ENCODE measurements around the gene TRIM41.
"Not testable (repeated sequence)": the region's sequence is repeated elsewhere in the genome, so short reads cannot be mapped to it uniquely, and the experiment has no call there.

TRIM41 gene

DNA sequence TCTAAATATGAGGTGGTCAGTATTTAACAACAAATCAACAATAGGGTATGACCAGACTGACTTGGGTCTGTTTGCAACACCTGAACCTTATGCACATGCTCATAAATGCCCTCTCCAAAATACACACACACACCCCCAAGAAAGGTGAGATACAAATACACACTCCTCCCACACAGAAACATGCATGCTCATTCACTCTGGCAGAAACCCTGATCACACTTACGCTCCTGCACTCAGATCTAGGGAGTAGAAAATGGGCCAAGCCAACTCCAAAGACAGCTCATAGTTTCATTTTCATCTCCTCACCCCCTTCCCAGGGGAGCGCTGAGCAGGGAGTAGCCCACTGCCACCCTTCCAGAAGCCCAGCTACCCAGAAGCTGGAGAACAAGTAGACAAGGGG lies 29.4 kb upstream of the TRIM41 start:
- no peak for DNase-seq

DNA sequence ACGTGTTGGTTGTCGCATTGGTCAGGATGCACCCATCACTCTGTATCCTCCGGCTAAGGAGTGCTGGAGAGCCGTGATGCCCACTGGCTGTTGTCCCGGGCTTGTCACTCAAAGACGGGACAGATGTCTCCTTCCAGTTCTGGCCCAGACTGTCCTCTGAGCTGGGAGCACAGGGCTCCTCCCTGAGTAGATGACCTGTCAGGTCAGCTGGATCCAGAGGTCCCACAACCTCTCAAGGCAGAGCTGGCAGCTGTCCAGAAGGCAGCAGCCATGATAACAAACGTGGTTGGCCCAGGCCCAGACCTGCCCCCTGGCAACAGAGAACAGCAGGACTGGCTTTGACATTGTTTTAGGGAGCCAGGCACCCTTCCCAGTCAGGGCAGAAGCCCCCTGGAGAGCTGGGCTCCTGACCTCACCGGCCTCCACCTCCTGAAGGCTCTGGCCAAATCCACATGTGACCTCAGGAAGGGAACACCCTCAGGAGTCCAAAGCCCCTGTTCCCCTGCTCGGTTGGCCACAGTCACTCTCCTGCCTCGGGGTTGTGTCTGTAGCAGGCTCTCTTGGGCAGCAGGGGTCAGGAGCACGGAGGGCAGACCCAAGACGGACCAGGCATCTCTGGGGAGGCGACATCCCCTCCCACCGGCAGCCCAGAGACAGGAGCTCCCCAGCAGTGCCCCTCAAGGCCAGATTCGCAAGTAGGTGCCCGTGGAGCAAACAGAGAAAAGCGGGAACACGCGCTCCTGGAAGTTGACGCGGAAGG lies 28.4 kb upstream of the TRIM41 start:
- DNase-seq: no peak

DNA sequence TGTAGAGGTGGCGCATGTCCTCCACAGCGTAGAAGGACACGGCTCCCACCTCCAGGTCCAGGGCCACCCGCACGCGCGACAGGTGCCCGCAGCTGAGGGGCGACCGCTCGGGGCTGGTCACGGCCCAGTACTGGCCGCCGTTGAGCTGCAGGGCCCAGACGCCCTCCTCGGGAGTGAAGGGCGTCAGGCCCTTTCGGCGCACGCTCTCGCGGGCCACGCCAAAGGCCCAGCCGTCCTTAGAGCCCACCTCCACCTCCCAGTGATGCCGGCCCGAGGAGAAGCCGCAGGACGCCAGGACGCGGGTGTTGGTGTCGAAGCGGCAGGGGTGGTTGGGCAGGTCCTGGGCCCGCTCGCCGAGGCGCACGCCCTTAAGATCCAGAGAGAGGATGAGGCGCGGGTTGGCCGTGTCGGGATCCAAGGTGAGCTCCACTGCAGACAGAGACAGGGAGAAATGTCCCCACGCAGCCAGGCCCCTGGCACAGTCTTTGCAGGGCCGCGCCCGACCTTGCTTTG lies 27.8 kb upstream of the TRIM41 start:
- no peak for DNase-seq

DNA sequence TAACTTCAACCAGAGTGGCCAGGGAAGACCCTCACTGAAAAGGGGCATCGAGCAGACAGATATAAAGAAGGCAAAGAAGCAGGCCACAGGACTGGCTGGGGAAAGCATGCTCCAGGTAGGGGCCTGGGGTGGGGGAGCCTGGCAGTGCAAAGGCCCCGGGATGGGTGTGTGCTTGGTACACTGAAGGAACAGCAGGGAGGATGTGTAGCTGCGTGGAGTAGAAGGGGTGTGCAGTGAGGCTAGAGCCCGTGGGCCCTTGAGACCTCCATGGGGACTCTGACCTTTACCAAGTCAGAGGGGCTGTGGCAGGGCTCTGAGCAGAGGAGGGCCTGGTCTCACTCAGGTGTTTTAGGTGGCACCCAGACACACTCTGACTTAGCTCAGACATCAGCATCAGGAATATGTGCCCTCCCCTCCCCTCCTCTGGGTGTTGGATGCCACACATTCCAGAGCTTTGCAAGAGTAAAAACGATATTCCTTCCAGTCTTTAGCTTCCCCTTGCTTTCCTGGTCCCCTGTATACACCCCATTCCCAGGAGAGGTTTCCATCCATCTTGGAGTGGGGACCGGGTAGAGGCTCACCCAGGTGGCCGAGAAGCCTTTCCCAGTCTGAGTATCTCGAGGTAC lies 25.6 kb upstream of the TRIM41 start:
- DNase-seq: no peak

DNA sequence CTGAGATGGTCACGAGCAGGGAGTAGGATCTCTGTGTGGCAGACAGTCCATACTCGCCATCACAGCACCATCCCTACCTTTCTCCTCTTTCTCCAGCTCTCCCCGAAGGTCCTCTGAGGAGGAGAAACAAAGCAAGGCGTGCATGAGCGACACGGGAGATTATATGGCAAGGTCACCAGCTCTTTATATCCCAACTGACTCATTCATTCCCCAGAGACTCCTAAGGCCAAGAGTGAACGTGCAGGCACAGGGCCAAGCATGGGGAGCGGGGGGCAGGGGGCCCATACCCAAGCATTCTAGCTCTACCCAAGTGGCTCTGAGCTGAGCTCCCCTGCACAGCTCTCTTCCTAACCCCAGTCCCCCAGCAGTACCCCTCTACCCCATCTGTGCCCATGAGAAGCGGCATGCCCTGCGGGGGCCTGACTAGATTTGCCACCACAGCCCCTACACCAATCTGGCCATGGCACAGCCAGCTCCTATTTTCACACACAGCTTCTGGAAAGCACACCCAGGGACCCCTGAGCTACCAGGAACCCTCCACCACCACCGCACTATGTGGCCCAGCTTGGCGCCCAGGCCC lies 24.9 kb upstream of the TRIM41 start:
- DNase-seq: no peak

DNA sequence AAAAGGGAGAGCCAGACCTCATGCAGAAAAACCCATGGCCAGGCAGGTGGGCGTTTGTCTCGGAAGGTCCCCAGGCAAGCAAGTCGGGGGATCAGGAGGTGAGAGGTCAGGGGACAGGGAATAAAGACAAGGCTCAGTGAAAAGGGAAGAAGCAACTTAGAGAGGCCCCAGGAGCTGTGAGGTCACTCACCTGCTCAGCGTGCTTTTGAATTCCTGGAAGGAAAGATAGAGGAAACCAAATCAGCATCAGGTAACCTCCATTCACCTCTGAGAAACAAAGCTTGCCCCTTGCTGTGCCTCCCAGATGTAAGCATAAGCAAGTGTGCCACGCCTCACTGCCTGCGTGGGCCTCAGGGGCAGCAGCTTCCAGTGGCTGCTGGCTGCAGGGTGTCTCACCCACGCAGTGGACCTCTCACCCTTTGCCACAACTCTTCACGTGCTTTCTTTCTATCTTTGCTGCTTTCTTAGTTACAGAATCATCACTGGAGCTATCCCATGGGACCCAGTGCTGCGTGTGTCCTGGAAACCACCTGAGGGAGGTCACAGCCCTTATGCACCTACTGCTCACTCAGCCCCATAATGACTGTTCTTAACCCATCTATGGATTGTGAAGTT lies 24.1 kb upstream of the TRIM41 start:
- no peak for DNase-seq

DNA sequence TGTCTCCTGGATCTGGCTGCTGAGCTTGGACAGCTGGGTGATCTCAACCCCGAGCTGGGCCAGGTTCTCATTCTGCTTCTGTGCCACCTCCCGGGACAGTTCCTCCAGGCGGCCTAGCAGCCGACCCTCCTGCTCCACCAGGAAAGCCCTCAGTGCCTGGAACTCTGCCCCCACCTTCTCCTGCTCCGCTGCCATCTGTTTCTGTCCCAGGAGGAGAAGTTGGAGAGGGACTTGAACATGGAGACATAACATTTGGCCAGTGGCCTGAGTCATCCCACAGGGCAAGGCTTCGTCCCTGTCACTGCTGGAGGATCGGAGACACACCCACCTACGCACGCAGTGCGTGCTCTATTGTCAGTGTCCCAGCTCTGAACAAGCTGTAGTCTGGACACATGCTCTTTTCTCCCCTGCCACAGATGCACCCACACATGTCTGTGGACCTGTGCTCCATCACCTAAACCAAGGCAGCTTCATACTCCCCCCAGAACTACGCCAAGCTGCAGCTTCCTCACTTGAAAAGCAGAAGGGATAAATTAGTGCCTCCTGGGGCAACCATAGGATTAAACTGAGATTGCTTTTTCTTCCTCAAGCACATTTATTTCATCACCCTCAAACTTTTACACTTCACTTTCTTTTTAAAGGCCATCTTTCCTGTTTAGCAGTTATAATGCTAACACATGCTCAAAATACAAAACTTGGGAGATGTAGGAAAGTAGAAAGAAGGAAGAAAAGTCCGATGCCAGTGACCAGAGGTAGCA lies 23.0 kb upstream of the TRIM41 start:
- no peak for DNase-seq

DNA sequence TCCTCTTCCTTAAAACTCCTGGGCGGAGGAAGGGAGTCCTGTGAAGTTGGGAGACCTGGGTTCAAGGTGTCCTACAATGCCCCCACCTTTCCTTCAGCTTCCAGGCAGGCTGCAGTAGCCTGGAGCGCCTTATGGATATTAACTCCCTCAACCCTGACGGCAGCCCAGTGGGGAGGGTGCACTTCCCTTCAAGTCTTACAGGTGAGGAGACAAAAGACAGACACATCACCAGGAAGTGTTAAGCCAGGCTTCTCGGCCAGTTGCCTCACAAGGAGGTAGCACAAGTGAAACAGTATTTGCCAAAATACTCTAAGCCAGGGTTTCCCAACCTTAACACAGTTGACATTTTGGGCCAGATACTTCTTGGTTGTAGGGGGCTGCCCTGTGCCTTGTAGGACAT lies 22.3 kb upstream of the TRIM41 start:
- DNase-seq: no peak

DNA sequence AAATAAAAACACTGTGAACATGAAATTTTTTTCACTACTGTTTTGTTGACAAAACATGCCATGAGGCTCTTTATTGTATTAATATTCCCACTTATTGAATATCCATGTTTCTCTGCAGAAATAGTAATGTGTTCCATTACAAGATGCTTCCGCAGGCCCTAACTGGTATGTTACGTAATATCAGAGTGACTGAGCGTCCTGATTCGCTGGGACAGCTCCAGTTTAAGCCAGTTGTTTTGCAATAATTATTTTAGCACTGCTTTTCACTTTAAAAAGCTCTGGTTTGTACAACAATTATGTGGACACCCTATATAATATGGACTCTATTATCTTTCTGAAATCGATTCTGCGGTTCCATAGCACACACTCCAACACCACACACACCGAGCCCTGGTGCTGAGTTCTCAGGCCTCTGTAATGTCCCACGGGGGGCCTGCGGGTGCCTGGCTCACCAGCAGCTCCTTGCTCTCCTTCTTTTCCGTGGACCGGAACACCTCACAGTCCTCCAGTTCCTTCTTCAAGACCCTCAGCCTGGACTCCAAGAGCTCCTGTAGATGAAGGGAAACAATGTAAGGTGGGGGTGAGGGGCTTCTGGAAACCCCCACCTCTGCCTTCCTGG lies 19.9 kb upstream of the TRIM41 start:
- no peak for DNase-seq

DNA sequence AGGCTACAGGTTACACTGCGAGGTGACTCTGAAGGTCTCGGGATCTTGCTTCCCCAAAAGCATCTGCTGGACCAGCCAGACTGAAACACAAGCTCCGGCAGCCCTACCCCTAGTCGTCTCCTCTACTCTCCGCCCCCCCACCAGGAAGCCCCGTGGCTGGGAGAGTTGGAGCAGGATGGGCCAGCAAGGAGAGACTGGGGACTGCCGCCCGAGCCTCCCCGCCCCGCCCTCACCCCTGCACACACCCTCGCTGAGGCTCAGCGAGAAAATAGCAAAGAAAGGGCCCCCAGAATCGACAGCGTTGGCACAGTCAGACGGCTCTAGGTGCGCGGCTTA lies 19.3 kb upstream of the TRIM41 start:
- DNase-seq: no peak

DNA sequence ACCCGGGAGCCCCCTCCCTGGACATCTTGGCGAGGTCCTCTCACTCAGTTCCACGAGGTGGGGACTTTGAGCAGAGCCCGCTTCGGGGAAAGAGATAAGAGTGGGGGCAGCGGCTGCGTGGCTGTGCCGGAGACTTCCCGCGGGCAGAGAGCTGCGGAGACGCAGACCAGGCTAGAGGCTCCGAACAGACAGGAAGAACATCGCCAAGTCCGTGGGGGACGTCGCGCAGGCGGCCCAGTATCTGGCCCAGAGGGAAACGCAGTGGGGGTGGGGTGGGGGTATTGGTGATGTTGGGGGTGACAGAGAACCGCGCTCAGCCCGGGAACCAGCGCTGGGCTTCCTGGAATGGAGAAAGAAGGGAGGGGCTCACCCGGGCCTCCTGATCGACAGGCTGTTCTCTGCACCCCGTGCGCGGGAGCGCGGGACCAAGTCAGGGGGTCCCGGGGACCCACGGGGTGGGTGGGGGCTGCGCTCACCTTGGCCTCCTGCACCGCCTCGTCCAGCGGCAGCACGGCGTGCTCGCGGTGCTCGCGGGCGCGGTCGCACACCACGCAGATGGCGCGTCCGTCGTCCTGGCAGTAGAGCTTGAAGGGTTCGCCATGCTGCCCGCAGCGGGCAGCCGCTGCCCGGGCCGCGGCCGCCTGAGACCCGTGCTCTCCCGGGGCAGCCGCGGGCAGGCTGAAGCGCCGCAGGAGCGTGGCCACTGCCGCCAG lies 18.8 kb upstream of the TRIM41 start:
- no peak for DNase-seq

DNA sequence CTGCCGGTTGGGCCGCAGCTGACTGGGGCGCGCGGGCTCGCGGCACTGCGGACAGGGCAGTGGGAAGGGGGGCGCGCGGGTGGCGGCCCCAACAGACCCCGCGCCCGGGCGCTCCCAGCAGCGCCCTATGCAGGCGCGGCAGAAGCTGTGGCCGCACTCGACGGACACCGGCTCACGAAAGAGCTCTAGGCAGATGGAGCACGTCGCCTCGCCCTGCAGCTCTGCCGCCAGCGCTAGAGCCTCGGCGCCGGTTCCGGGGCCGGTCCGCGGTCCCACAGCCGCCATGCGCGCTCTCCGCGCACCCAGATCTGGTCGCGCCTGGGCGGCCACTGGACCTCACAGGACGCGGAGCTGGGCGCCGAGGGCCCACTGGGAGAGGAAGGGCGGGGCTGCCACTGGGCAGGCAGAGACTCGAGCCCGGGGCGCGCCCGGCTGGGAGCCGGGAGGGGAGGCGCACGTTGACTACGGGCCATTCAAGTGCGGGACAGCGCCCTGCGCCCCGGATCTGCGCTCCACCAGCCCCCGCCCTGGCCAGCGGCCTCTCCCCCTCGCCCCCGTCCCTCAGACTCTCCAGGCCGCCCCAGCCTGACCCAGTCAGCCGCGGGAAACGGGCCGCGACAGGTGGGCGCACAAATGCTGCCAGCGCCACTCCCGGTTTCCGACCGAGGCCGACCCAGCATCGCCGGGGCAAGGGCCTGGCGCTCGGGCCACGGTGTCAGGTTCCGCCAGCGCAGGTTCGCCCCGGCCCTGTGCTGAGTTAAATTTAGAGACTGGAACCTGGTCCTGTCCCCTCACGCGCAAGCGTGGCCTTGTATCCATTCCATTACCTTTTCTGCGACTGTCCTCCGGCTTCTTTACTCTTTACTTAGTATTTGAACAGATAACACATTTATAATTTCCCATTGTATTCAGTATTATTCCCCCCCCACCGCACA lies 18.0 kb upstream of the TRIM41 start, which contains the start of gene TRIM7:
TRIM7 (minus strand) TSS at position 371 of the 935 bp plus-strand sequence; CDS start at position 285, 86 bp downstream.
- DNase-seq: no peak

DNA sequence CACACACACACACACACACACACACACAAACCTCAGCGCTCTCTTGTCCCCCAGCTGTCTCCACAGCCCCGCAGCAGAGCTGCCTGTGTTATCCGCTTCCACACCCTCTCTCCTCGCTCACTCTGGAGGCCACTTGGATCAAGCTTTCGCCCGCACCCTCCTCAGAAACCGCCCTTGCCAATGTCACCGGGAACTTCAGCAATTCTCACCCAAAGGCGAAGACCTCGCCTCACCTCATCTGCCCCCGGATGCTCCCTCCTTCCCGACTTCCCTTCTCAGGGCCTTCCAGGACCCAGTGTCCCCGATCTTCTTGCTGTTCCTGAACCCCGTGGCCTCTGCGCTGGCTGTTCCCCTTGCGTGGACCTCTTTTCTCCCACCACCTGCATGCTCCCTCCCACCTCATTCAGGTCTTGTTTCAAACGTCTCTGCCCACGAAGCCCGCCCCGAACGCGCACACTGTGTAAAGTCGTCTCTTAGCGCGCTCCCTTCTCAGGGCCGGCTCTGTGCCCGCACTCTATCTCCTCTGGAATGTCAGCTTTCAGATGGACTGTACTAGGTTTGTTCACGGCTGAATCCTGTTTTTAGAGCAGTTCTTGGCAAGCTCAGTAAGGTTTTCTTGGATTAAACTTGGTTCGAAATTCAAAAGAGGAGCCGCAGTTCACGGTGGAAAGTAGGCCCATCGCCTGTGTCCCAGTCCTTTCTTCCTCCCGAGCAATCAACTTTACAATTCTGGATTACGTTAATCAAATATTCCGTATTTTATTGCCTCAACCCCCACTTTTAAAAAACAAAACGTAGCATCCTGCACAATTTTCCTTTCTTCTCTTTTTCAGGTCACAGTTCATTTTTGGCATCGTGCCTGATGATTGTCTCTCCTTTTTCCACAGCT lies 17.1 kb upstream of the TRIM41 start:
- DNase-seq: no peak

DNA sequence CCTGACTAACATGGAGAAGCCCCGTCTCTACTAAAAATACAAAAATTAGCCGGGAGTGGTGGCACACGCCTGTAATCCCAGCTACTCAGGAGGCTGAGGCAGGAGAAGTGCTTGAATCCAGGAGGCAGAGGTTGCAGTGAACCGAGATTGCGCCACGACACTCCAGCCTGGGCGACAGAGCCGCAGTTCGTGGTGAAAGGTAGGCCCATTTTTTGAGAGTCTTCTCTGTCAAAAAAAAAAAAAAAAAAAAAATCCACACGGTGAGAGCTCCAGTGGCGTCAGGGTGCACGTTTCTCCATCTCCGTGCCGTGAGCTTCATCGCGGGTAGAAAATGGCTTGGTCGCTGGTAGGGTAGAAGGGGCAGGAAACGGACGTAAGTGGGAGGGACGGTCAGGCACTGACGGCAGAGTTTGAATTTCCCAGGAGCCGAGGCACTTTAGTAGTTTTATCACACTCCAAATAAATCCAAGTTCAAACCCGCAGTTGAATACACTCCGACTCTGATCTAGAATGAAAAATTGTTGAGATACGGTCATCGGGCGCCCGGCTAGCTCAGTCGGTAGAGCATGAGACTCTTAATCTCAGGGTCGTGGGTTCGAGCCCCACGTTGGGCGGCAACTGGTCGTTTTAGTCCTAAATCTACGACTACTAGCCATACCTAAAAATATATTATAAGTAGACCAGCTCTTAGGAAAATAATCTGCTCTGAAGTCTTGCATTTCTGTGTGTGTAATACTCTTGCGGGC lies 15.7 kb upstream of the TRIM41 start:
- DNase-seq: peak; percentile 76 to 78

DNA sequence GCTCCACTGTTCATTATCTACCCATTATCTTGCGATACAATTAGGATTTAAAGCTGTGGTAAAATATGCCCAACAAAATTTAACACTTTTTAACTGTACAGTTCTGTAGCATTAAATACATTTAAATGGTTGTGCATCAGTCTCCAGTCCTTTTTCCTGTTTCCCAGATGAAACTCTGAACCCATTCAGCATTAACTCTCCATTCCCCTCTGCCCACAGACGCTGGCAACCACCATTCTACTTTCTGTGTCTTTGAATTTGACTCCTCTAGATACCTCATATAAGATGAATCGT lies 15.2 kb upstream of the TRIM41 start:
- no peak for DNase-seq

DNA sequence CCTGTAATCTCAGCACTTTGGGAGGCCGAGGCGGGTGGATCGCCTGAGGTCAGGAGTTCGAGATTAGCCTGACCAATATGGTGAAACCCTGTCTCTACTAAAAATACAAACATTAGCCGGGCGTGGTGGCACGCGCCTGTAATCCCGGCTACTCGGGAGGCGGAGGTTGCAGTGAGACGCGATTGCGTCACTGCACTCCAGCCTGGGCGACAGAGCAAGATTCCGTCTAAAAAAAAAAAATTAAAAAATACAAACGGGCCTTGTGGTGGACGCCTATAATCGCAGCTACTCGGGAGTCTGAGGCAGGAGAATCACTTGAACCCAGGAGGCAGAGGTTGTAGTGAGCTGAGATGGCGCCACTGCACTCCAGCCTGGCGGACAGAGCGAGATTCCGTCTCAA lies 14.1 kb upstream of the TRIM41 start:
- DNase-seq: not testable (repeated sequence)

DNA sequence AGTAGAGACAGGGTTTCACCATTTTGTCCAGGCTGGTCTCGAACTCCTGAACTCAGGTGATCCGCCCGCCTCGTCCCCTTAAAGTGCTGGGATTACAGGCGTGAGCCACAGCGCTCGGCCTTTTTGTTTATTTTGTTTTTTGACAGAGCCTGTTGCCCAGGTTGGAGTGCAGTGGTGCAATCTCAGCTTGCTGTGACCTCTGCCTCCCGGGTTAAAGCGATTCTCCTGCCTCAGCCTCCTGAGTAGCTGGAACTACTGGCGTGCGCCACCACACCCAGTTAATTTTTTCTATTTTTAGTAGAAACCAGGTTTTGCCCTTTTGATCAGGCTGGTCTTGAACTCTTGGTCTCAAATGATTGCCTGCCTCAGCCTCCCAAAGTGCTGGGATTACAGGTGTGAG lies 12.9 kb upstream of the TRIM41 start:
- DNase-seq: not testable (repeated sequence)

DNA sequence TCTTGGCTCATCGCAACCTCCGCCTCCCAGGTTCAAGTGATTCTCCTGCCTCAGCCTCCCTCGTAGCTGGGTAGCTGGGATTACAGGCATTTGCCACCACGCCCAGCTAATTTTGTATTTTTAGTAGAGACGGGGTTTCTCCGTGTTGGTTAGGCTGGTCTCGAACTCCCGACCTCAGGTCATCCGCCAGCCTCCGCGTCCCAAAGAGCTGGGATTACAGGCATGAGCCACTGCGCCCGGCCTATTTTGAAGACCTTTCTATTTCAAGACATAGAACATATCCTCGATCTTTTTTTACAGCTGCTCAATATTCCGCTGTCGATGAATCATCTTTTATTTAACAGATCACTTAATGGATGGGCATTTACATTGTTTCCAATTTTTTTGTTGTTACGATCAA lies 12.4 kb upstream of the TRIM41 start:
- DNase-seq: not testable (repeated sequence)

DNA sequence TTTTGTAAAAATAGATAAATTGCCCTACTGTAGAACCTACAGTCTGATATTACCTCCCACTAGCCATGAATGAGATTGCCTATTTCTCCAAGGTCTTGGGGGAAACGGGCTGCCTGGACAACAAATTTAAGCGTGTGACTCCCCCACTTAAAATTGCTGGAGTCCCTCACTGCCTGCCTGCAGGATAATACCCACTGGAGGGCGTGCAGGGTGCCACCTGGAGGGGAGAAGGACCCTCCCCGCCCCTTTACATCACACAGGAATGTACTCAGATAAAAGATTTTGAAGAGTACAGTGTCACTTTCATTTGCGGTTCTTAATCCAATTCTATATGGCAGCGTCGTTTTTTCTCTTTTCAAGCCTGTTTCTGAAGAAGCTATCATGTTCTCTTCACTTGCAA lies 11.9 kb upstream of the TRIM41 start:
- DNase-seq: no peak
